HAP-1 (cell line): Measurements from ENCODE around the gene DPH6.

Experiments used
- DNase-seq, 2 experiments: peaks; one replicate each; pipeline ENCODE4 v3.0.0-alpha.2; 2016 to 2020; ENCODE audit warnings: low spot score in 2 of 2
- H3K27me3 ChIP-seq: fragments of 250-450 bp; sonication (Bioruptor Pico); 2 replicates; pipeline ENCODE4 v1.5.1; 2020; ENCODE audit warnings: low read depth, mild to moderate bottlenecking, moderate library complexity
- H3K36me3 ChIP-seq: fragments of 250-450 bp; sonication (Bioruptor Pico); replicated peaks from 2 replicates; pipeline ENCODE4 v1.5.1; 2020; ENCODE audit warnings: mild to moderate bottlenecking
- H3K4me1 ChIP-seq: fragments of 250-450 bp; sonication (Bioruptor Pico); 2 replicates; pipeline ENCODE4 v1.5.1; 2020; ENCODE audit warnings: mild to moderate bottlenecking
- H3K4me3 ChIP-seq: fragments of 250-450 bp; sonication (Bioruptor Pico); 2 replicates; pipeline ENCODE4 v1.5.1; 2020; ENCODE audit warnings: mild to moderate bottlenecking, moderate library complexity
- H3K9me3 ChIP-seq: fragments of 250-450 bp; sonication (Bioruptor Pico); 2 replicates; pipeline ENCODE4 v1.5.1; 2020; ENCODE audit warnings: mild to moderate bottlenecking, moderate library complexity
- in situ Hi-C: fragments of 300-500 bp; cut with MboI; formaldehyde crosslinking; loops from 3 replicates; pipeline ENCODE4 v1.14.3; 2020; ENCODE audit warnings: low sequenced_read_pairs, inconsistent platforms, mixed read lengths

The DPH6 gene

DNA sequence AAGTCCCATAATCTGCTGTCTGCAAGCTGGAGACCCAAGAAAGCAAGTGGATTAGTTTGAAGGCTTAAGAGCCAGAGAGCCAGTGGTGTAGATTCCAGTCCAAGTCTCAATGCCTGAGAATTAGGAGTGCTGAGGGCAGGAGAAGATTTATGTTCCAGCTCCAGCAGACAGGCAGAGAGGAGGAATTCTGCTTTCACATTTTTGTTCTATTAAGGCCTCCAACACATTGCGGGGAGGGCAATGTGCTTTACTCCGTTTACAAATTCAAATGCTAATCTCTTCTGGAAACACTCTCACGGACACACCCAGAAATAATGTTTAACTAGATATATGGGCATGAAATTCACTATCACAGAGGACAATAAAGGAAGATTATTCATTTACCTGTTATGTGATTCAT lies 54.0 kb downstream of the DPH6 start:
- peak; percentile 46 to 81 for DNase-seq
- in situ Hi-C loops: no loop called here
- H3K27me3 ChIP-seq: no peaks in the 10 kb centered on the region
- no peak overlapping the region for H3K4me3 ChIP-seq
- H3K36me3 ChIP-seq: no peaks in the 10 kb centered on the region
- H3K9me3 ChIP-seq: 0 out of 2 replicates have a peak, but pooled peaks cover 13% of the 10 kb centered on the region
- H3K4me1 ChIP-seq: peaks cover 27% of the 10 kb centered on the region

DNA sequence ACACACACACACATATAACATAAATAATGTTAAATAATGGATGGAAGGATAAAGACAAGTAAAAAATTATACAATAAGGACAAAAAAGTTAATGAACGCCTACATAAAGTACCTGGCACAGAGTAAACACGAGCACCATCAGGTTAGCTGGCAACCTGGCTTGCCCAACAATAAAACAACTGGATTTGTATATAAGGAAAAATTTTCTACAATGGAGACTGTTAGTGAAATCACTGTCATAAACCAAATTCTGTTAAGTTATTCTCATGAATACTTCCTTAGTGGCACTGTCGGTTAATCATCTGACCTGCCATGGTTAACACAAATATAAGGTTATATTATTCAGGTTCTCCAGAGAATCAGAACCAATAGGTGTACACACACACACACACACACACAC lies 54.8 kb downstream of the DPH6 start:
- in situ Hi-C loops: no loop called here
- H3K4me3 ChIP-seq: no peak overlapping the region

DNA sequence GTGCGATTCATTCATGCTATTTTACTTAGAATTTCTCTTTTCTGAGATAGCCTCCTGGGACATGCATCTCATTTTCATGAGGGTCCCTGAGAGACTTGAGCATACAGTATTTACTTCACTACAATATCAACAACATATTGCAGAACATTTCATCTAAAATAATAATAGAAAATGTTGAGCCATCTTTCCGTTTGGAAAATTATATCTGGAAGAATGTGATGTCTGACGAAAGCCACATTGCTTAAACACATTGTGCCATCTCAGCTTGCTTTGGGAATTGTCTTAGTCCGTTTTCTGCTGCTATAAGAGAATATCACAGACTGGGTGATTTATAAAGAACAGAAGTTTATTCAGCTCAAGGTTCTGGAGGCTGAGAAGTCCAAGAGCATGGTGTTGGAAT lies 55.5 kb downstream of the DPH6 start:
- no peaks in the 10 kb centered on the region for H3K36me3 ChIP-seq
- H3K9me3 ChIP-seq: 0 out of 2 replicates have a peak, but pooled peaks cover 13% of the 10 kb centered on the region
- no peaks in the 10 kb centered on the region for H3K27me3 ChIP-seq
- peaks cover 27% of the 10 kb centered on the region for H3K4me1 ChIP-seq
- H3K4me3 ChIP-seq: no peak overlapping the region
- no peak for DNase-seq
- in situ Hi-C loops: no loop called here

More for the DNA sequence above, 54.8 kb downstream of the DPH6 start:
- peaks cover 27% of the 10 kb centered on the region for H3K4me1 ChIP-seq
- no peak for DNase-seq
- no peaks in the 10 kb centered on the region for H3K36me3 ChIP-seq
- H3K9me3 ChIP-seq: 0 out of 2 replicates have a peak, but pooled peaks cover 13% of the 10 kb centered on the region
- no peaks in the 10 kb centered on the region for H3K27me3 ChIP-seq

DNA sequence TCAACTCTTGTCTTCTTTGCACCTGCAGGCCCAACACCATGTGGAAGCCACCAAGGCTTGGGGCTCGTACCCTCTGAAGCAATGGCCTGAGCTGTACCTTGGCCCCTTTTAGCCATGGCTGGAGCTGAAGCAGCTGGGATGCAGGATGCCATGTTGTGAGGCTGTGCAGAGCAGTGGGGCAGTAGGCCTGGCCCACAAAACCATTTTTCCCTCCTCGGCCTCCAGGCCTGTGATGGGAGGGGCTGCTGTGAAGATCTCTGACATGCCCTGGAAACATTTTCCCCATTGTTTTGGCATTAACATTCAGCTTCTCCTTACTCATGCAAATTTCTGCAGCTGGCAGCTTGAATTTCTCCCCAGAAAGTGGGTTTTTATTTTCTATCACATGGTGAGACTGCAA lies 58.5 kb downstream of the DPH6 start:
- no peaks in the 10 kb centered on the region for H3K36me3 ChIP-seq
- no peaks in the 10 kb centered on the region; the same call in 1 of the 2 replicates for H3K27me3 ChIP-seq
- H3K9me3 ChIP-seq: peaks cover 16% of the 10 kb centered on the region; the same call in 1 of the 2 replicates
- no peak for DNase-seq
- in situ Hi-C loops: no loop called here
- H3K4me3 ChIP-seq: no peak overlapping the region
- H3K4me1 ChIP-seq: peaks cover 16% of the 10 kb centered on the region

DNA sequence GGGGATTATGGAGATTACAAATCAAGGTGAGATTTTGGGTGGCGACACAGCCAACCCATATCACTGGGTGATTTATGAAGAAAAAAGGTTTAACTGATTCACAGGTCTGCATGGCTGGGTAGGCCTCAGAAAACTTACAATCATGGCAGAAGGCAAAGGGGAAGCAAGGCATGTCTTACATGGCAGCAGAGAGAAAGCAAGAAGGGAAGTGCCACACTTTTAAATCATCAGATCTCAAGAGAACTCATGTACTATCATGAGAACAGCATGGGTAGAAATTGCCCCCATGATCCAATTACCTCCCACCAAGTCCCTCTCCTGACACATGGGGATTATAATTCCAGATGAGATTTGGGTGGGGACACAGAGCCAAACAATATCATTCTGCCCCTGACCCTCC lies 59.7 kb downstream of the DPH6 start:
- Histone ChIP-seq H3K4me1 (peaks cover 9% of the 10 kb centered on the region), H3K4me3 (no peak overlapping the region), H3K9me3 (peaks cover 16% of the 10 kb centered on the region; the same call in 1 of the 2 replicates), H3K36me3 (no peaks in the 10 kb centered on the region), H3K27me3 (no peaks in the 10 kb centered on the region; the same call in 1 of the 2 replicates)
- no peak for DNase-seq
- in situ Hi-C loops: no loop called here

DNA sequence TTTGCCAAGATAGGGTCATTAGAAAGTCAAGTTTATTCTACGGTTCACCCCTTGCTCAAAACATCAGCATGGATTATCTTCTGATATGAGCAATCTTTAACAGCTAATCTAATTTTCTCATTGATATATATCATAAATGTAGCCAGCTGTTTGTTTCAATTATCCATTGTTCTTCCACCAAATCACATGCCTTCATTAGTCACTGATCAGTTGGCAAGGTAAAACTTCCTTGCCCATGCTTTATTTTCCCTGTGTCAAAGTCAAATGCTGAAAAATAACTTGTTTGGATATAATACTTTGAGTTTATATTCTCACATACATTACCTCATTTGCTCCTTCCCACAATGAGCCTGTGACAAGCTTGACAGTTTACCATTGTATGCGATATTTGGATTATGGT lies 60.6 kb downstream of the DPH6 start:
- no peaks in the 10 kb centered on the region for H3K36me3 ChIP-seq
- H3K27me3 ChIP-seq: no peaks in the 10 kb centered on the region; the same call in 1 of the 2 replicates
- H3K4me1 ChIP-seq: peaks cover 9% of the 10 kb centered on the region
- in situ Hi-C loops: no loop called here
- DNase-seq: no peak
- H3K9me3 ChIP-seq: peaks cover 16% of the 10 kb centered on the region; the same call in 1 of the 2 replicates
- no peak overlapping the region for H3K4me3 ChIP-seq

DNA sequence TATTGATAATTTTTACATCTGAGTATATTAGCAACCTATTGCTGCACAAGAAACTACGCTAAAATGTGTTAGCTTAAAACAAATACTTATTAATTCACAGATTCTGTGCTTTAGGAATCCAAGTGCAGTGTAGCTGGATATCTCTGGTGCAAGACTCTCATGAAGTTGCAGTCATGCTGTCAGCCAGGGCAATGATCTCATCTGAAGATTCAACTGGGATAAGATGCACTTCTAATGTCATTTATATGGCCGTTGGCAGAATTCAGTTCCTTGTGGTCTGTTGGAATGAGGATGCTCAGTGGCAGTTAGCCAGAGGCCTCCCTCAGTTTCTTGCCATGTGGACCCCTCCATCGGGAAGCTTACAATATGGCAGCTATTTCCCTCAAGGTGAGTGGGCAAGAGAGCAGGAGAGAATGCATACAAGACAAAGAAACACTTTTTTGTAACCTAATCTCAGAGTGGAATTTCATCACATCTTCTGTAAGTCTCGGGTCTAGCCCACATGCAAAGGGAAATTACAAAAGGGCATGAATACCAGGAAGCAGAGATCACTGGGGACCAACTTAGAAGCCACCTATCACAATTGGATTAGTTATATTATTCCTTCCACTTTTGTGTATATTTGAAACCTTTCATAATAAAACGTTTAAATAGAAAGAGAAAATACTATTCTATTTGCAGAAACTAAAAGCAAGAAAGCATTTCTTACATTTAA lies 61.6 kb downstream of the DPH6 start:
- no peaks in the 10 kb centered on the region; the same call in 1 of the 2 replicates for H3K27me3 ChIP-seq
- peaks cover 6% of the 10 kb centered on the region for H3K4me1 ChIP-seq
- in situ Hi-C loops: no loop called here
- DNase-seq: no peak
- no peaks in the 10 kb centered on the region for H3K36me3 ChIP-seq
- H3K9me3 ChIP-seq: peaks cover 16% of the 10 kb centered on the region; the same call in 1 of the 2 replicates
- no peak overlapping the region for H3K4me3 ChIP-seq

DNA sequence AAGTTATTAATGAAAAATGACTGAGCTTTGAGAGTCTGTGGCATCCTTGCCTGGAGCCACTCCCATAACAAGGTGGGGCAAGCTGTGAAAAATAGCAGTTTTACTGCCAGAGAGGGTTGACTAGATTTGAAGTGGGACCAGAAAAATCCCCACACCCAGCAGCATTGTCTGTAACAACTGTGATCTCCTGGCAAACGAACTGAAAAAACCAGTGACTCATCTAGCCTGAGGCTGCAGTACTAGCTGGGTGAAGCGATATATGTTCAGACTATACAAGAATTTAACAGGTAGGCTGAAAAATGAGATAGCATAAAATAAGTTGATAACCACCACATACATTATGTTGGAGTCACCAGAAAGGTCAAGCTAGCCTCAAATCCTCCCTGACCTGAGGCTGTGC lies 64.0 kb downstream of the DPH6 start:
- no peaks in the 10 kb centered on the region; the same call in 1 of the 2 replicates for H3K27me3 ChIP-seq
- peaks cover 6% of the 10 kb centered on the region for H3K4me1 ChIP-seq
- H3K36me3 ChIP-seq: no peaks in the 10 kb centered on the region
- H3K4me3 ChIP-seq: no peak overlapping the region
- in situ Hi-C loops: no loop called here
- H3K9me3 ChIP-seq: peaks cover 3% of the 10 kb centered on the region; the same call in 1 of the 2 replicates
- DNase-seq: peak; percentile 13 to 38

DNA sequence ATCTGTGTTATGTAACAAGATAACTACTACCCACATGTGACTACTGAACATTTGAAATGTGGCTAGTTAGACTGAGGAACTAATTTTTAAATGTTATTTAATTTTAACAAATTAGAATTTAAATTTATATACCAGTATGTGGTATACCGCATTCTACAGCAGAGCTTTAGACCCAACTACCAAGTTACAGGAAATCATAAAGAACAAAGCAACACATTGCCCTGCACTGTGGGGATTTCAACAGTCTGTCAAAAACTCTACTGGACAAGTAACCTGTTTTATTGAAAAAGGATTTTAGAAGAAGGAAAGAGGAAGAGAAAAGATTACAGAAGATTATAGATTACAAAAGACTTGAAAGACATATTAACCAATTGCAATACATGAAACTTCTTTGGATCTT lies 64.9 kb downstream of the DPH6 start:
- H3K4me1 ChIP-seq: peaks cover 6% of the 10 kb centered on the region
- H3K9me3 ChIP-seq: peaks cover 3% of the 10 kb centered on the region; the same call in 1 of the 2 replicates
- in situ Hi-C loops: no loop called here
- no peak overlapping the region for H3K4me3 ChIP-seq
- no peaks in the 10 kb centered on the region; the same call in 1 of the 2 replicates for H3K27me3 ChIP-seq
- no peak for DNase-seq
- H3K36me3 ChIP-seq: no peaks in the 10 kb centered on the region

DNA sequence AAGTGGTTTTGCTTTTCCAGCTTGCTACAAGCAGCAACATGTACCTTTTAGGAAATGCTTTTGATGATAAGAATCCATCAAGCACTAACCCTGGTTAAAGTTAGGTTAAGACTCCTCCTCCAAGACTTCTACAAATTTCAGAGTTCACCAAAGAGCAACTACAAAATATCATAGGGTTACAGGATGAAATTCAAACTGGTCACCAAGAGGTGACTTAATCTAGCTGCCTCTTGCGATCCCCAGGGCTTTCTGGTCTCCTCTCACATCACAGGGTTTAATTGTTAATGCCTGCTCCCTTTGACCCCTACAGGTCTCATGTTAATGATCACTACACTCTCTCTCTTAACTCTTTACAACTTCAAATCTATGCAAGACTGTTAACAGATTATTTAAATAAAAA lies 66.5 kb downstream of the DPH6 start:
- no peak for DNase-seq
- in situ Hi-C loops: no loop called here
- Histone ChIP-seq H3K9me3 (no peaks in the 10 kb centered on the region), H3K36me3 (no peaks in the 10 kb centered on the region), H3K4me3 (no peak overlapping the region), H3K4me1 (peaks cover 6% of the 10 kb centered on the region), H3K27me3 (no peaks in the 10 kb centered on the region; the same call in 1 of the 2 replicates)

DNA sequence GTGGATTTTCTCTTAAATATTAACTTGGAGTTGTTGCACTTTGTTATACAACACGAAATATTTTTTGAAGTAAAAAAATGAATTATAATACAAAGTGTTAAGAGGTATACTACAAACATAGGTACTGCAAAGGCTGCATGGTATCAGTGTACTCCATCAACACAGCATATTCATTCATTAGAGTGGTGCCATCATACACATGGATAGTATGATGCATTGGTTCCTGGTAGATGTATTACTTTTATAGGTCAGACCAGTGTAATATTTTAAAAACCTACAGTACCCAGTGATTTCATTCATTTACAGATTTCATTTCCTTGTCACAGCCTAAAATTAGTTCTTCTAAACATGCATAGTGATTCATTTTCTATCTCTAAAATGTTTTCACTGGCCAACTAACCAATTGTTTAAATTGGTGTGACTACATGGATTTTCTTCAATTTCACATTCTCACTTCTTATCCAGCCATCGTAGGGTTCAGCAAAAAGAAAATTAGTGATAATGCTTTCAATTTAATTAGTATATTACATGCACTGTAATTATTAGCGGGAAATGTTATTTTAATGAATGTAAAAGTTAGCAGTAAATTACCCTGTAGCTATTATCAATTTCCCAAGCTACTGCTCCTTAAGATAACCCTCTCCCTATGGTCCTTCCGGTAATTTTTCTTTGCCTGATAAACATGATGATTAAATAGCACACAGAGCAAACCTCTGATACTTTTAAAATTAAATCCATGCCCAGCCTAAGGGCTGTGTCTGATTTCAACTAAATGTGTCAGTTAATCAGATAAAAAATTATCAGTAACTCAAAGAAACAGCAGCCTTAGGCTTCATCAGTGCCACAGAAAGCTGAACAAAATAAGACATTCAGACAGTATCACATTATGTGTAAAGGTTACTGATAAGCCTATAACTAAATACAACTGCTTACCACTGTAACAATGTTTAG lies 68.4 kb downstream of the DPH6 start:
- H3K27me3 ChIP-seq: no peaks in the 10 kb centered on the region
- H3K4me1 ChIP-seq: peaks cover 6% of the 10 kb centered on the region
- H3K9me3 ChIP-seq: no peaks in the 10 kb centered on the region
- H3K36me3 ChIP-seq: no peaks in the 10 kb centered on the region
- in situ Hi-C loops: no loop called here
- H3K4me3 ChIP-seq: no peak overlapping the region
- no peak for DNase-seq

DNA sequence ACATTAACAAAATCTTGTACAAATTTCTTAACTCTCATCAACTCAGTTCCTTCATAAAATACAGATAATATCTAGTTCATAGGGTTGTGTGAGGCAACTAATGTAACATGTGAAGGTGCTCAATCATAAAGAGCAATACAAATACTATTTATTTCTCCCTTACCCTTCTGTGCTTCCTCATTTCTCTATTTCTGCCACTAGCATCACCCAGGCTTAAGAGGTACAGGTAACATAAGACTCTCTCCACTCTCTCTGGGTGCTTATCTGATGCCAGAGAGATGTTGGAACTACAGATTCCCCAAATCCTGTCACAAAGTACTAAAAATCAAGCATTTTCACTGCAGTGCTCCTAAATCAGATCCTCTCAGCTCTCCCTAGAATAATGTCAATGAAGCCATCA lies 74.9 kb downstream of the DPH6 start:
- H3K4me1 ChIP-seq: no peaks in the 10 kb centered on the region
- no peaks in the 10 kb centered on the region for H3K36me3 ChIP-seq
- no peak for DNase-seq
- in situ Hi-C loops: no loop called here
- H3K9me3 ChIP-seq: no peaks in the 10 kb centered on the region
- H3K4me3 ChIP-seq: no peak overlapping the region
- H3K27me3 ChIP-seq: no peaks in the 10 kb centered on the region

DNA sequence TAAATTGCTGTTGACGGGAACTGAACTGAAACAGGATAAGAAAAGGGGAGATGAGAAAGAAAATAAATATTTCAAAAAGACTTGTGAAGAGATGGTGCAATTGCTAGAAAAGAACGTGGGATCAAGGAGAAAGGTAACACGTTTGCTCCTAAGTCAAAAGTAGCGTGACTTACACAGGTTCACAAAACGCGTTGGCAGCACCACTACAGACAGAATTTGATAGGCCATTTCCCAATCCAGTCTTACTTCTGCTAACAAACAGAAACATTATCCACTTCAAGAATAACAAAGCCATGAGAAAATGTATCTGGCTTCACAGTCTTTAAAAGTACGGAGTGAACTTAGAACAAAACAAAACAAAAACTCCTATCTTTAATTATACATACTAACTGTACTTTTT lies 75.5 kb downstream of the DPH6 start:
- in situ Hi-C loops: no loop called here
- H3K4me3 ChIP-seq: no peak overlapping the region
- H3K9me3 ChIP-seq: no peaks in the 10 kb centered on the region
- H3K36me3 ChIP-seq: no peaks in the 10 kb centered on the region
- no peaks in the 10 kb centered on the region for H3K4me1 ChIP-seq
- no peak for DNase-seq
- no peaks in the 10 kb centered on the region for H3K27me3 ChIP-seq

DNA sequence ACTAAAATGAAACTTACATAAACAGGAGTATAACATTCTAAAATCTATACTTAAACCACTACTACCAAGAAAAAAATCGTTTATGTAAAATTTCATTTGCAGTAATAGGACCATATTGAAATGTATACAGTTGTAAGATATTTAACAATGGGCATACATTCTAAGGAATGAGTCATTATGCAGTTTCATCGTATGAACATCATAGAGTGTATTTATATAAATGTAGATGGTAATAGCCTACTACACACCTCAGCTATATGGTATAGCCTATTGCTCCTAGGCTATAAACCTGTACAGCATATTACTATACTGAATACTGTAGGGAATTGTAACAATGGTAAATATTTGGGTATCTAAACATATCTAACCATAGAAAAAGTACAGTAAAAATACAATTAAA lies 79.5 kb downstream of the DPH6 start:
- in situ Hi-C loops: no loop called here
- H3K4me1 ChIP-seq: no peaks in the 10 kb centered on the region
- no peaks in the 10 kb centered on the region for H3K9me3 ChIP-seq
- H3K4me3 ChIP-seq: no peak overlapping the region
- H3K27me3 ChIP-seq: no peaks in the 10 kb centered on the region
- H3K36me3 ChIP-seq: no peaks in the 10 kb centered on the region
- DNase-seq: no peak
